ENCODE measurements around the gene SLC30A5. TPM values are rescaled to one million over a fixed set of nuclear protein-coding genes. Genes with fewer than 3 reads are reported as not detected.

SLC30A5 gene
- total and polyA plus RNA-seq, 2 of the 13 experiments (the other 11 are each of a cell fraction or from before 2014, with no cell fraction given), result 46.0 to 53.6 TPM

- TF ChIP-seq ZBTB33 (CRISPR knock-in tag; IDR thresholded peaks at IDR 0.05) (no peak; the same call in 1 of the 2 replicates), ZSCAN9 (CRISPR knock-in tag; IDR thresholded peaks at IDR 0.05; ENCODE audit: borderline replicate concordance) (peak; percentile 17; the same call in 1 of the 2 replicates), TOPORS (CRISPR knock-in tag; IDR thresholded peaks at IDR 0.05) (0 out of 2 replicates have a peak, but pooled peaks have one; percentile 21), ZNF780A (CRISPR knock-in tag; IDR thresholded peaks at IDR 0.05) (0 out of 2 replicates have a peak, but pooled peaks have one; percentile 25), ZBTB38 (CRISPR knock-in tag; IDR thresholded peaks at IDR 0.05) (peak; percentile 75), THAP9 (CRISPR knock-in tag; IDR thresholded peaks at IDR 0.05; ENCODE audit: borderline replicate concordance) (peak; percentile 64; the same call in 1 of the 2 replicates), ZKSCAN5 (CRISPR knock-in tag; IDR thresholded peaks at IDR 0.05) (0 out of 2 replicates have a peak, but pooled peaks have one; percentile 46), ZNF652 (CRISPR knock-in tag; IDR thresholded peaks at IDR 0.05; ENCODE audit: borderline replicate concordance, low read depth) (no peak; the same call in 1 of the 2 replicates), ZBTB37 (CRISPR knock-in tag; IDR thresholded peaks at IDR 0.05) (peak; percentile 47; the same call in 1 of the 2 replicates), U2AF1 (optimal IDR thresholded peaks at IDR 0.05; ENCODE audit: low read depth, low read length) (peak; percentile 37), ZNF775 (CRISPR knock-in tag; IDR thresholded peaks at IDR 0.05; ENCODE audit: borderline replicate concordance) (peak; percentile 76; the same call in 1 of the 2 replicates), LBX2 (CRISPR knock-in tag; IDR thresholded peaks at IDR 0.05; ENCODE audit: borderline replicate concordance) (0 out of 2 replicates have a peak, but pooled peaks have one; percentile 57), KDM4B (CRISPR knock-in tag; IDR thresholded peaks at IDR 0.05) (peak; percentile 43; the same call in 1 of the 2 replicates), SMAD3 (CRISPR knock-in tag; IDR thresholded peaks at IDR 0.05) (no peak), PHF20 (CRISPR knock-in tag; IDR thresholded peaks at IDR 0.05) (peak; percentile 85), CTCF (CRISPR knock-in tag; IDR thresholded peaks at IDR 0.05) (peak; percentile 68), AGO2 (optimal IDR thresholded peaks at IDR 0.05; ENCODE audit: low read depth, low read length) (peak; percentile 81)
- TF ChIP-seq, protein P1, sequence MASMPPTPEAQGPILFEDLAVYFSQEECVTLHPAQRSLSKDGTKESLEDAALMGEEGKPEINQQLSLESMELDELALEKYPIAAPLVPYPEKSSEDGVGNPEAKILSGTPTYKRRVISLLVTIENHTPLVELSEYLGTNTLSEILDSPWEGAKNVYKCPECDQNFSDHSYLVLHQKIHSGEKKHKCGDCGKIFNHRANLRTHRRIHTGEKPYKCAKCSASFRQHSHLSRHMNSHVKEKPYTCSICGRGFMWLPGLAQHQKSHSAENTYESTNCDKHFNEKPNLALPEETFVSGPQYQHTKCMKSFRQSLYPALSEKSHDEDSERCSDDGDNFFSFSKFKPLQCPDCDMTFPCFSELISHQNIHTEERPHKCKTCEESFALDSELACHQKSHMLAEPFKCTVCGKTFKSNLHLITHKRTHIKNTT (CRISPR knock-in tag; IDR thresholded peaks at IDR 0.05), result no peak
Observed at GRCh38 chr5:69166686-69167492, 73.1 kb downstream of the SLC30A5 start, which contains the start of gene CCNB1 (continued).
